ENCODE measurements around the gene MOSPD3. TPM values are rescaled to one million over a fixed set of nuclear protein-coding genes. Genes with fewer than 3 reads are reported as not detected.

MOSPD3 gene
- total and polyA plus RNA-seq, 2 of the 13 experiments (the other 11 are each of a cell fraction or from before 2014, with no cell fraction given) = 7.6 to 8.8 TPM

Small RNAs within 50 kb of the gene (small RNA-seq; reads per million reads assigned to genes)
- 0 reads per million in 3 experiments for gene SAP25 (ENCODE audit: insufficient read depth in 2 of 3, insufficient read length in 3 of 3, low read depth in 2 of 3, low replicate concordance in 1 of 3)

Other genes with a start within 250 kb of the MOSPD3 start
- 0.13 TPM in 1 of 2 replicates, not detected in the other for gene PILRA, start 239.1 kb upstream of the MOSPD3 start, total RNA-seq (2016; rRNA removed; fragmentation: Illumina TruSeq; extraction: Trizol)
- 0.97 and 1.3 TPM in 2 replicates for gene PILRA, start 239.1 kb upstream of the MOSPD3 start, polyA plus RNA-seq (2011; rRNA removed)
- 2.5 and 2.6 TPM in 2 replicates for gene ZCWPW1, start 183.8 kb upstream of the MOSPD3 start, total RNA-seq (2016; rRNA removed; fragmentation: Illumina TruSeq; extraction: Trizol)
- gene ZCWPW1, start 183.8 kb upstream of the MOSPD3 start, polyA plus RNA-seq (2011; rRNA removed) = 1.6 and 2.4 TPM in 2 replicates
- 22.6 and 26.0 TPM in 2 replicates for gene MEPCE, start 182.7 kb upstream of the MOSPD3 start, total RNA-seq (2016; rRNA removed; fragmentation: Illumina TruSeq; extraction: Trizol)
- gene MEPCE, start 182.7 kb upstream of the MOSPD3 start, polyA plus RNA-seq (2011; rRNA removed) = 12.3 and 12.7 TPM in 2 replicates
- gene PPP1R35, start 176.0 kb upstream of the MOSPD3 start, total RNA-seq (2016; rRNA removed; fragmentation: Illumina TruSeq; extraction: Trizol) = 16.7 and 24.8 TPM in 2 replicates
- gene PPP1R35, start 176.0 kb upstream of the MOSPD3 start, polyA plus RNA-seq (2011; rRNA removed) = 26.4 and 29.0 TPM in 2 replicates
- not detected in 2 replicates for gene SPACDR, start 148.3 kb upstream of the MOSPD3 start, total RNA-seq (2016; rRNA removed; fragmentation: Illumina TruSeq; extraction: Trizol)
- 0.24 and 0.41 TPM in 2 replicates for gene SPACDR, start 148.3 kb upstream of the MOSPD3 start, polyA plus RNA-seq (2011; rRNA removed)
- 6.3 and 7.7 TPM in 2 replicates for gene TSC22D4, start 133.3 kb upstream of the MOSPD3 start, total RNA-seq (2016; rRNA removed; fragmentation: Illumina TruSeq; extraction: Trizol)
- gene TSC22D4, start 133.3 kb upstream of the MOSPD3 start, polyA plus RNA-seq (2011; rRNA removed) = 8.7 and 10.1 TPM in 2 replicates
- 0.15 TPM in 2 replicates for gene NYAP1, start 128.6 kb upstream of the MOSPD3 start, total RNA-seq (2016; rRNA removed; fragmentation: Illumina TruSeq; extraction: Trizol)
- 0.46 and 0.76 TPM in 2 replicates for gene NYAP1, start 128.6 kb upstream of the MOSPD3 start, polyA plus RNA-seq (2011; rRNA removed)
- gene AGFG2, start 73.3 kb upstream of the MOSPD3 start, total RNA-seq (2016; rRNA removed; fragmentation: Illumina TruSeq; extraction: Trizol) = 117 and 132 TPM in 2 replicates
- 125 and 127 TPM in 2 replicates for gene AGFG2, start 73.3 kb upstream of the MOSPD3 start, polyA plus RNA-seq (2011; rRNA removed)
- 0.15 TPM in 1 of 2 replicates, not detected in the other for gene SAP25, start 38.6 kb upstream of the MOSPD3 start, total RNA-seq (2016; rRNA removed; fragmentation: Illumina TruSeq; extraction: Trizol)
- gene SAP25, start 38.6 kb upstream of the MOSPD3 start, polyA plus RNA-seq (2011; rRNA removed) = 0.20 TPM in 2 replicates
- gene LRCH4, start 26.4 kb upstream of the MOSPD3 start, total RNA-seq (2016; rRNA removed; fragmentation: Illumina TruSeq; extraction: Trizol) = 2.9 and 7.0 TPM in 2 replicates
- 9.3 and 11.1 TPM in 2 replicates for gene LRCH4, start 26.4 kb upstream of the MOSPD3 start, polyA plus RNA-seq (2011; rRNA removed)
- 0.13 and 0.20 TPM in 2 replicates for gene FBXO24, start 26.2 kb upstream of the MOSPD3 start, total RNA-seq (2016; rRNA removed; fragmentation: Illumina TruSeq; extraction: Trizol)
- gene FBXO24, start 26.2 kb upstream of the MOSPD3 start, polyA plus RNA-seq (2011; rRNA removed) = 0.31 and 0.55 TPM in 2 replicates
- 3.9 and 16.0 TPM in 2 replicates for gene PCOLCE, start 10.2 kb upstream of the MOSPD3 start, total RNA-seq (2016; rRNA removed; fragmentation: Illumina TruSeq; extraction: Trizol)
- 5.3 and 6.9 TPM in 2 replicates for gene PCOLCE, start 10.2 kb upstream of the MOSPD3 start, polyA plus RNA-seq (2011; rRNA removed)
- gene TFR2, start 29.0 kb downstream of the MOSPD3 start, total RNA-seq (2016; rRNA removed; fragmentation: Illumina TruSeq; extraction: Trizol) = 12.5 and 36.9 TPM in 2 replicates
- 64.2 and 122 TPM in 2 replicates for gene TFR2, start 29.0 kb downstream of the MOSPD3 start, polyA plus RNA-seq (2011; rRNA removed)
- gene ACTL6B, start 43.9 kb downstream of the MOSPD3 start, total RNA-seq (2016; rRNA removed; fragmentation: Illumina TruSeq; extraction: Trizol) = not detected in 2 replicates
- not detected in 2 replicates for gene ACTL6B, start 43.9 kb downstream of the MOSPD3 start, polyA plus RNA-seq (2011; rRNA removed)
- gene GNB2, start 61.2 kb downstream of the MOSPD3 start, total RNA-seq (2016; rRNA removed; fragmentation: Illumina TruSeq; extraction: Trizol) = 48.3 and 64.3 TPM in 2 replicates
- gene GNB2, start 61.2 kb downstream of the MOSPD3 start, polyA plus RNA-seq (2011; rRNA removed) = 67.1 and 82.0 TPM in 2 replicates
- gene GIGYF1, start 81.7 kb downstream of the MOSPD3 start, total RNA-seq (2016; rRNA removed; fragmentation: Illumina TruSeq; extraction: Trizol) = 6.4 and 16.1 TPM in 2 replicates
- gene GIGYF1, start 81.7 kb downstream of the MOSPD3 start, polyA plus RNA-seq (2011; rRNA removed) = 7.6 and 10.2 TPM in 2 replicates
- gene POP7, start 93.6 kb downstream of the MOSPD3 start, total RNA-seq (2016; rRNA removed; fragmentation: Illumina TruSeq; extraction: Trizol) = 91.1 and 91.5 TPM in 2 replicates
- gene POP7, start 93.6 kb downstream of the MOSPD3 start, polyA plus RNA-seq (2011; rRNA removed) = 63.9 and 70.6 TPM in 2 replicates
- 9.9 and 10.3 TPM in 2 replicates for gene EPO, start 107.9 kb downstream of the MOSPD3 start, total RNA-seq (2016; rRNA removed; fragmentation: Illumina TruSeq; extraction: Trizol)
- gene EPO, start 107.9 kb downstream of the MOSPD3 start, polyA plus RNA-seq (2011; rRNA removed) = 25.7 and 26.2 TPM in 2 replicates
- gene ZAN, start 121.1 kb downstream of the MOSPD3 start, total RNA-seq (2016; rRNA removed; fragmentation: Illumina TruSeq; extraction: Trizol) = 0.02 and 0.08 TPM in 2 replicates
- gene ZAN, start 121.1 kb downstream of the MOSPD3 start, polyA plus RNA-seq (2011; rRNA removed) = 0.09 and 0.14 TPM in 2 replicates
- gene EPHB4, start 215.0 kb downstream of the MOSPD3 start, total RNA-seq (2016; rRNA removed; fragmentation: Illumina TruSeq; extraction: Trizol) = 43.7 and 69.6 TPM in 2 replicates
- gene EPHB4, start 215.0 kb downstream of the MOSPD3 start, polyA plus RNA-seq (2011; rRNA removed) = 61.4 and 68.6 TPM in 2 replicates
- 5.4 and 16.6 TPM in 2 replicates for gene SLC12A9, start 240.2 kb downstream of the MOSPD3 start, total RNA-seq (2016; rRNA removed; fragmentation: Illumina TruSeq; extraction: Trizol)
- 8.7 and 13.9 TPM in 2 replicates for gene SLC12A9, start 240.2 kb downstream of the MOSPD3 start, polyA plus RNA-seq (2011; rRNA removed)